ENCODE measurements around the gene KRT5.

GRCh38 chr12:52496054-52496453 lies 24.1 kb downstream of the KRT5 start:
- TF ChIP-seq CTCF (IDR thresholded peaks at IDR 0.05 in 2 of 3, conservative IDR thresholded peaks at IDR 0.05 in 1 of 3; ENCODE audit: control insufficient read depth in 2 of 3, extremely low read depth in 1 of 3, insufficient read depth in 1 of 3, low read depth in 3 of 3, low read length in 3 of 3), result no peak
- no peak for TF ChIP-seq BHLHE40 (IDR thresholded peaks at IDR 0.05; ENCODE audit: borderline replicate concordance in 1 of 2, low read depth in 2 of 2, low read length in 1 of 2)
- no peak for TF ChIP-seq MAX (IDR thresholded peaks at IDR 0.05; ENCODE audit: low read depth, low read length)
- TF ChIP-seq BCL3 (IDR thresholded peaks at IDR 0.05; ENCODE audit: borderline replicate concordance, insufficient read depth, low read depth, low read length, poor library complexity, severe bottlenecking), result no peak
- TF ChIP-seq SIN3A (IDR thresholded peaks at IDR 0.05; ENCODE audit: low read depth, low read length), result no peak
- TF ChIP-seq EGR1 (IDR thresholded peaks at IDR 0.05; ENCODE audit: borderline replicate concordance in 1 of 2, low read depth in 2 of 2, low read length in 2 of 2), result no peak
- no peak for TF ChIP-seq PBX3 (IDR thresholded peaks at IDR 0.05; ENCODE audit: insufficient replicate concordance, low read depth, low read length)
- TF ChIP-seq USF2 (IDR thresholded peaks at IDR 0.05; ENCODE audit: borderline replicate concordance, low read depth, low read length), result no peak
- TF ChIP-seq KAT2A (conservative IDR thresholded peaks at IDR 0.05; ENCODE audit: control insufficient read depth, low read depth, low read length), result no peak
- no peak for TF ChIP-seq ATF7 (IDR thresholded peaks at IDR 0.05; ENCODE audit: low read depth)
- TF ChIP-seq FOXM1 (IDR thresholded peaks at IDR 0.05; ENCODE audit: low read depth, low read length), result no peak
- no peak for TF ChIP-seq EZH2 (IDR thresholded peaks at IDR 0.05; ENCODE audit: borderline replicate concordance, control insufficient read depth, low read depth, low read length)

All from GM12878 (cell line).